IMR-90 (cell line): Measurements from ENCODE around the gene ZNF579. TPM values are rescaled to one million over a fixed set of nuclear protein-coding genes. Genes with fewer than 3 reads are reported as not detected.

Experiments
- ATAC-seq: fragments of 200-7000 bp; cut with Tn5 transposase; 2 replicates; pipeline ENCODE4 v1.9.1; 2020; ENCODE audit warnings: low read depth, mild to moderate bottlenecking, moderate library complexity
- BruUV-seq: library from RNA; stranded (reverse); fragments of 400-500 nt; replicated peaks from 2 replicates; lab custom pipeline; 2021; lab: Mats Ljungman, UMichigan
- CTCF ChIA-PET: fragments of 300-600 bp; formaldehyde crosslinking; extraction: SDS; loops from one replicate; lab custom pipeline; 2021; ENCODE audit warnings: antibody characterized with exemption; lab: Yijun Ruan, JAX
- POLR2A ChIA-PET: fragments of 300-600 bp; sonication (Branson Sonifier 250); formaldehyde crosslinking; loops from one replicate; lab custom pipeline; 2022; ENCODE audit warnings: antibody characterized with exemption; ENCODE audit not compliant: unreplicated experiment; lab: Charles Lee
- DNase-seq: peaks from one replicate; pipeline ENCODE4 v3.0.0; 2013
- H2AFZ ChIP-seq: replicated peaks from 2 replicates; pipeline ENCODE3; 2013; ENCODE audit warnings: low read length, mild to moderate bottlenecking; ENCODE audit not compliant: poor library complexity
- H2AK5ac ChIP-seq: 2 replicates; pipeline ENCODE4 v1.6.1; 2013; ENCODE audit warnings: low read depth, low read length, inconsistent platforms
- H2AK9ac ChIP-seq: replicated peaks from 2 replicates; pipeline ENCODE3; 2013; ENCODE audit warnings: mild to moderate bottlenecking, low read depth, low read length, moderate library complexity; ENCODE audit not compliant: poor library complexity
- H2BK120ac ChIP-seq: 2 replicates; pipeline ENCODE4 v1.6.1; 2013; ENCODE audit warnings: low read depth, low read length, inconsistent platforms
- H2BK15ac ChIP-seq: 3 replicates; pipeline ENCODE4 v1.6.1; 2013; ENCODE audit warnings: low read depth, low read length, inconsistent platforms
- H2BK20ac ChIP-seq: 2 replicates; pipeline ENCODE4 v1.6.1; 2013; ENCODE audit warnings: low read depth, mild to moderate bottlenecking, inconsistent platforms, low read length, moderate library complexity
- H2BK5ac ChIP-seq: 2 replicates; pipeline ENCODE4 v1.6.1; 2013; ENCODE audit warnings: mild to moderate bottlenecking, low read depth, low read length, inconsistent platforms; ENCODE audit not compliant: poor library complexity, severe bottlenecking
- H3K14ac ChIP-seq: replicated peaks from 2 replicates; pipeline ENCODE4 v1.6.1; 2013; ENCODE audit warnings: low read depth, low read length, inconsistent platforms
- H3K18ac ChIP-seq: 2 replicates; pipeline ENCODE4 v1.6.1; 2013; ENCODE audit warnings: low read depth, low read length, control low read depth
- H3K23ac ChIP-seq: 2 replicates; pipeline ENCODE4 v1.6.1; 2013; ENCODE audit warnings: low read depth, low read length, inconsistent platforms
- H3K27ac ChIP-seq: 2 replicates; pipeline ENCODE4 v1.5.1; 2013; ENCODE audit warnings: mild to moderate bottlenecking, control low read depth, low read length; ENCODE audit not compliant: insufficient read depth
- H3K27me3 ChIP-seq: 2 replicates; pipeline ENCODE4 v1.6.1; 2013; ENCODE audit warnings: low read length; ENCODE audit not compliant: control insufficient read depth, insufficient read depth
- H3K36me3 ChIP-seq: 2 replicates; pipeline ENCODE4 v1.6.1; 2013; ENCODE audit warnings: low read length, mixed read lengths; ENCODE audit not compliant: control insufficient read depth, insufficient read depth
- H3K4ac ChIP-seq: 2 replicates; pipeline ENCODE4 v1.6.1; 2013; ENCODE audit warnings: low read depth, low read length, inconsistent platforms
- H3K4me1 ChIP-seq: 2 replicates; pipeline ENCODE4 v1.6.1; 2013; ENCODE audit warnings: low read length, mixed read lengths; ENCODE audit not compliant: control insufficient read depth, insufficient read depth
- H3K4me2 ChIP-seq: 2 replicates; pipeline ENCODE4 v1.6.1; 2013; ENCODE audit warnings: low read depth, mild to moderate bottlenecking, control low read depth, low read length, moderate library complexity
- H3K4me3 ChIP-seq: 2 replicates; pipeline ENCODE4 v1.5.1; 2013; ENCODE audit warnings: low read depth, mild to moderate bottlenecking, control low read depth, low read length, moderate library complexity; ENCODE audit not compliant: insufficient read depth
- H3K56ac ChIP-seq: 2 replicates; pipeline ENCODE4 v1.6.1; 2013; ENCODE audit warnings: low read length, inconsistent platforms; ENCODE audit not compliant: insufficient read depth; ENCODE audit errors: extremely low read depth
- H3K79me1 ChIP-seq, 2 experiments: 2 replicates each; pipeline ENCODE4 v1.6.1; 2013; ENCODE audit warnings: low read length in 2 of 2, inconsistent platforms in 1 of 2, low read depth in 1 of 2
- H3K9ac ChIP-seq: 2 replicates; pipeline ENCODE4 v1.6.1; 2013; ENCODE audit warnings: low read depth, low read length, control low read depth
- H3K9me1 ChIP-seq: 2 replicates; pipeline ENCODE4 v1.6.1; 2013; ENCODE audit warnings: low read length, inconsistent platforms; ENCODE audit not compliant: insufficient read depth
- H3K9me3 ChIP-seq: 2 replicates; pipeline ENCODE4 v1.6.1; 2013; ENCODE audit warnings: low read length; ENCODE audit not compliant: control insufficient read depth, insufficient read depth
- H4K20me1 ChIP-seq: 2 replicates; pipeline ENCODE4 v1.6.1; 2013; ENCODE audit warnings: low read length, inconsistent platforms; ENCODE audit not compliant: insufficient read depth
- H4K5ac ChIP-seq: 2 replicates; pipeline ENCODE4 v1.6.1; 2013; ENCODE audit warnings: mild to moderate bottlenecking, low read depth, low read length, control low read depth
- H4K8ac ChIP-seq, 2 experiments: 2 replicates each; pipeline ENCODE4 v1.6.1; 2013; ENCODE audit warnings: low read depth in 2 of 2, low read length in 2 of 2, control low read depth in 1 of 2, inconsistent platforms in 1 of 2
- H4K91ac ChIP-seq: 2 replicates; pipeline ENCODE4 v1.6.1; 2013; ENCODE audit warnings: low read depth, low read length, inconsistent platforms; ENCODE audit not compliant: insufficient read depth
- MAZ ChIP-seq: IDR thresholded peaks from 2 replicates; pipeline ENCODE4 v1.6.1; 2012; ENCODE audit warnings: low read depth, mild to moderate bottlenecking, low read length, improper control_type of control experiment, moderate library complexity, borderline replicate concordance
- MXI1 ChIP-seq: IDR thresholded peaks from 2 replicates; pipeline ENCODE4 v1.6.1; 2012; ENCODE audit warnings: low read depth, mild to moderate bottlenecking, low read length, moderate library complexity, borderline replicate concordance
- RAD21 ChIP-seq: IDR thresholded peaks from 2 replicates; pipeline ENCODE4 v1.6.1; 2012; ENCODE audit warnings: low read length, improper control_type of control experiment
- RFX5 ChIP-seq: IDR thresholded peaks from 2 replicates; pipeline ENCODE4 v1.8.0; 2012; ENCODE audit warnings: low read depth, mild to moderate bottlenecking, low read length, moderate library complexity
- WGBS, 2 experiments: methylation state at CpG; one replicate each; pipeline versions ENCODE4 v1.1.5 to v1.1.7; 2013; ENCODE audit warnings: missing lambda C conversion rate in 2 of 2; ENCODE audit not compliant: insufficient read length in 1 of 2; ENCODE audit errors: extremely low coverage in 2 of 2; 5-methylcytosine and 5-hydroxymethylcytosine counted together
- dilution Hi-C: fragments of 300-500 bp; cut with HindIII; formaldehyde crosslinking; loops from one replicate; pipeline ENCODE4 v1.14.3; 2018; ENCODE audit warnings: low sequenced_read_pairs; ENCODE audit not compliant: unreplicated experiment
- in situ Hi-C: fragments of 300-500 bp; cut with MboI; formaldehyde crosslinking; loops from 3 replicates; pipeline ENCODE4 v1.14.3; 2019; ENCODE audit warnings: low sequenced_read_pairs, inconsistent platforms, mixed read lengths
- intact Hi-C: fragments of 100-400 bp; cut with micrococcal nuclease; formaldehyde crosslinking; loops from 2 replicates; pipeline ENCODE4 v1.10.0; 2022
- polyA plus RNA-seq, 3 experiments: library from polyadenylated mRNA; depleted of rRNA; stranded (reverse); fragments of >200 nt; gene quantifications; 2 replicates each; pipeline ENCODE4 v1.2.3, GENCODE V29; 2012; ENCODE audit warnings: low replicate concordance in 1 of 3
- total RNA-seq: library from RNA; depleted of rRNA; stranded (reverse); fragments of >200 nt; gene quantifications from 2 replicates; pipeline ENCODE4 v1.2.3, GENCODE V29; 2012
- TF ChIP-seq, protein P1 (sequence below): fragments of 150-350 bp; IDR thresholded peaks from 2 replicates; pipeline ENCODE4 v1.6.1; 2016; ENCODE audit warnings: low read depth, mild to moderate bottlenecking, low read length, moderate library complexity, borderline replicate concordance

The ZNF579 gene
- total and polyA plus RNA-seq, 2 of the 4 experiments (the other 2 are of a cell fraction), result 0.54 to 9.0 TPM

DNA sequence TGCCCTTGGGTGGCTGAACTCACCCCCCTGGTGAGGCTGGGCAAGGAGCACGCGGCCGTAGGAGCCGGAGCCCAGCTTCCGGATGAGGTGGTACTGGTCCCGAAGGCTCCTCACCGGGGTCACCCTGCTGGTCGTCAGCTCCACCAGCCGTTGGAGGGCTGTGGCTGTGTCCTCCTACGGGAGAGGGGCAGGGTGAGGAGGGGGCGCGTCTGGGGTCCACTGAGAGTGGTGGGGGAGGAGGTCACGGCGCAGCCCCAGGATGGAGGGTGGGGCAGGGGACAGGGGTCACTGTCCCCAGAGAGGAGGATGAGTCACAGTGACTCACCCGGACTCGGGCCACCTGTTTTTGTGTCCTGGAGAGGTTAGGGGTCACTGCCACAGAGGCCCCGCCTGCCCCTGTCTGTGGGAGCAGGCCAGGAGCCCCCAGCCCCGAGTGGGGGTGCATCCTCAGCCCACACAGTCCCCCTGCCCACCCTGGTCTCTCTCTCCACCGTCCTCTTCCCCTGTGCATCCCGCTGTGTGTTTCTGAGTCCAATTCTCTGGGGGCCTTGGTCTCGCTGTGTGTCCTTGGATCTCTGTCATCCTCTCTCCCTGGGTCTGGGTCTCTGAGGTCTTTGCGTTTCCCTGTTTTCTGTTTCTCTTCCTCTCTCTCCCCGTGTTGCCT lies 35.7 kb downstream of the ZNF579 start:
- H2AK9ac ChIP-seq, result no peak overlapping the region
- no peak overlapping the region for H2AFZ ChIP-seq
- H3K23ac ChIP-seq, result no peak overlapping the region
- no peaks in the 10 kb centered on the region; the same call in 1 of the 2 replicates for H3K9me3 ChIP-seq
- H3K79me1 ChIP-seq, result no peaks in the 10 kb centered on the region
- H3K14ac ChIP-seq, result no peak overlapping the region
- dilution Hi-C loops, result no loop called here
- intact Hi-C loops, result no loop called here
- POLR2A ChIA-PET, result no interaction called here
- H4K20me1 ChIP-seq, result no peaks in the 10 kb centered on the region
- peak overlapping the region; percentile 73; the same call in 1 of the 2 replicates for H4K91ac ChIP-seq
- TF ChIP-seq MAZ (no peak), RAD21 (no peak), RFX5 (no peak), MXI1 (no peak)
- TF ChIP-seq, protein P1, sequence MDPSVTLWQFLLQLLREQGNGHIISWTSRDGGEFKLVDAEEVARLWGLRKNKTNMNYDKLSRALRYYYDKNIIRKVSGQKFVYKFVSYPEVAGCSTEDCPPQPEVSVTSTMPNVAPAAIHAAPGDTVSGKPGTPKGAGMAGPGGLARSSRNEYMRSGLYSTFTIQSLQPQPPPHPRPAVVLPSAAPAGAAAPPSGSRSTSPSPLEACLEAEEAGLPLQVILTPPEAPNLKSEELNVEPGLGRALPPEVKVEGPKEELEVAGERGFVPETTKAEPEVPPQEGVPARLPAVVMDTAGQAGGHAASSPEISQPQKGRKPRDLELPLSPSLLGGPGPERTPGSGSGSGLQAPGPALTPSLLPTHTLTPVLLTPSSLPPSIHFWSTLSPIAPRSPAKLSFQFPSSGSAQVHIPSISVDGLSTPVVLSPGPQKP, result no peak
- in situ Hi-C loops, result no loop called here
- no peak overlapping the region for H3K9ac ChIP-seq
- no peak overlapping the region for H2BK15ac ChIP-seq
- 0 out of 2 replicates have a peak overlapping the region, but pooled peaks have one; percentile 20 for H2AK5ac ChIP-seq
- CTCF ChIA-PET, result interaction anchor here (0.6 kb wide), 1 partner anchor 17 kb away, joined by 3 read pairs; no protein-coding TSS in a partner anchor
- no peaks in the 10 kb centered on the region for H3K27me3 ChIP-seq
- no peak for DNase-seq
- no peak for ATAC-seq
- H3K36me3 ChIP-seq, result no peaks in the 10 kb centered on the region
- H2BK5ac ChIP-seq, result no peak overlapping the region
- H3K9me1 ChIP-seq, result 0 out of 2 replicates have a peak, but pooled peaks cover 5% of the 10 kb centered on the region
- H3K18ac ChIP-seq, result no peak overlapping the region
- peaks cover 21% of the 10 kb centered on the region for H3K4me1 ChIP-seq
- H3K27ac ChIP-seq, result no peak overlapping the region
- no TSS peak for BruUV-seq
- no peak overlapping the region for H3K4ac ChIP-seq
- H4K5ac ChIP-seq, result no peak overlapping the region
- H3K56ac ChIP-seq, result no peak overlapping the region
- H3K4me2 ChIP-seq, result no peak overlapping the region
- peak overlapping the region; percentile 71; the same call in 1 of the 2 replicates for H2BK120ac ChIP-seq
- 75% methylated on average over 3 of the region's 23 CpGs; no CpG with 5 or more reads in 1 of the 2 experiments for WGBS, 2 experiments
- no peak overlapping the region for H4K8ac ChIP-seq
- no peak overlapping the region for H2BK20ac ChIP-seq
- no peak overlapping the region for H3K4me3 ChIP-seq
